Astrocyte of the spinal cord (primary cell): ENCODE results near the gene SS18L1.

Source experiments
- DNase-seq: peaks from one replicate; pipeline ENCODE4 v3.0.0; 2011; ENCODE audit warnings: low read depth, low spot score
- H3K4me3 ChIP-seq: 2 replicates; pipeline ENCODE4 v1.5.1; 2011; ENCODE audit warnings: low read depth, mild to moderate bottlenecking, low read length, moderate library complexity
- in situ Hi-C: cut with HindIII; loops from 2 replicates; pipeline ENCODE4 v1.10.0; 2017; ENCODE audit warnings: low sequenced_read_pairs
- TF ChIP-seq, protein P1 (sequence below): IDR thresholded peaks from 2 replicates; pipeline ENCODE4 v1.5.1; 2012; ENCODE audit warnings: low read depth, mild to moderate bottlenecking, low read length, inconsistent platforms

The SS18L1 gene

DNA sequence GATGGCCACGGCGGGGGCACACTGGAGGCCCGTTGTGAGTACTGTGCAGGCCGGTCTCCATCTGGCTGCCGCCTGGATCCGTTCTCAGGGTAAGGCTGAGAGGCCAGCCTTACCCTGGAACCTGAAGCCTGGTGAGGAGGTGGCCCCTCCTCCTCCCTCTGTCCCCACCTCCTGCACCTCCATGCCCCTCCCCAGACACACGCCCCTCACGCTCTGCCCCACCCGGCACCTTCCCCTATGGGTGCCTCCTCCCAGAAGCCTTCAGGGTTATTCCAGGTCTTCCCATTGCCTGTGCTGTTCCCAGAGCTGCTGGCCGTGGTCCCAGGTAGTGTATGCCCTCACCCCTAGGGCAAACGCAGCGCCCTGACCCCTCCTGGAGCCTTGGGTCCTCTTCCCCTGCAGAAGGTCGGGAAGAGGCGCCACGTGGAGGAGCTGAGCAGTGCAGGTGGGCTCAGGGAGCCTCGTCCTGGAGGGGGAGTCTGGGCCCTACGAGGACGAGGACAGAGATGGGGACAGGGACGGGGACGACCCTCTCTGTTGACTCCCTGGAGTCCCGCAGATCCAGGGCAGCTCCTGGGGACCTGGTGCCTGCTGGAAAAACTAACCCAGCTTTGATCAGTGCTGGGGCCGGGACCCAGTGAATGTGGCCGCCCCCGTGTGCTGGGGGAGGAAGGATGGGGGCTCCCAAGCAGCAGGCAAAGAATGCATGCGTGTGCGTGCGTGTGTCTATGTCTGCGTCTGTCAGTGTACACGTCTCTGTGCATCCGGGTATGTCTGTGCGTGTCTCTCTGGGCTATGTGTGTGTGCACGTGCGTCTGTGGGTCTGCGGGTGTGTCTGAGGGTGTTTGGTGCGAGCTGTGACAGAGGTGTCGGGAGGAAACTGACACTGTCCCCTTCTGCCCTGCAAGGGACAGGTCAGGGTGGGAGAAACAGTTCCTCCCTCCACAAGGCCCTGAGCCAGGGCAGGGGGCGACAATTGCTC is 84.7 kb downstream of the SS18L1 start:
- no peak for DNase-seq
- H3K4me3 ChIP-seq, result no peak overlapping the region
- TF ChIP-seq, protein P1, sequence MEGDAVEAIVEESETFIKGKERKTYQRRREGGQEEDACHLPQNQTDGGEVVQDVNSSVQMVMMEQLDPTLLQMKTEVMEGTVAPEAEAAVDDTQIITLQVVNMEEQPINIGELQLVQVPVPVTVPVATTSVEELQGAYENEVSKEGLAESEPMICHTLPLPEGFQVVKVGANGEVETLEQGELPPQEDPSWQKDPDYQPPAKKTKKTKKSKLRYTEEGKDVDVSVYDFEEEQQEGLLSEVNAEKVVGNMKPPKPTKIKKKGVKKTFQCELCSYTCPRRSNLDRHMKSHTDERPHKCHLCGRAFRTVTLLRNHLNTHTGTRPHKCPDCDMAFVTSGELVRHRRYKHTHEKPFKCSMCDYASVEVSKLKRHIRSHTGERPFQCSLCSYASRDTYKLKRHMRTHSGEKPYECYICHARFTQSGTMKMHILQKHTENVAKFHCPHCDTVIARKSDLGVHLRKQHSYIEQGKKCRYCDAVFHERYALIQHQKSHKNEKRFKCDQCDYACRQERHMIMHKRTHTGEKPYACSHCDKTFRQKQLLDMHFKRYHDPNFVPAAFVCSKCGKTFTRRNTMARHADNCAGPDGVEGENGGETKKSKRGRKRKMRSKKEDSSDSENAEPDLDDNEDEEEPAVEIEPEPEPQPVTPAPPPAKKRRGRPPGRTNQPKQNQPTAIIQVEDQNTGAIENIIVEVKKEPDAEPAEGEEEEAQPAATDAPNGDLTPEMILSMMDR, result no peak
- in situ Hi-C loops, result no loop called here

DNA sequence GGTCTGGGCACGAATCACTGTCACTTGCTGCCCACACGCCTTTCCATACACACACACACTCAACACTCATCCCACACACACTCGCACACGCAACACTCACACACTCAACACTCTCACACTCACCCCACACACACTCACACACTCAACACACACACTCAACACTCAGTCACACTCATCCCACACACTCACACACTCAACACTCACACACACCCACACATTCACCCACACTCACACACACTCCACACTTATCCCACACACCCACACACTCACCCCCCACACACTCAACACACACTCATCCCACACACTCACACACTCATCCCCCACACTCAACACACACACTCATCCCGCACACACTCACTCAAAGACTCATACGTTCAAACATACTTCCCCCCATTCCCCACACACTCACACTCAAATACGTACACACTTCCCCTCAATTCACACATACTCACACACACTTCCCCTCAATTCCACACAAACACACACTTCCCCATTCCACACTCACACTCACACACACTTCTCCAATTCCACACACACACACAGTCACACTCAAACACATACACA is 85.5 kb downstream of the SS18L1 start:
- in situ Hi-C loops, result no loop called here
- no peak for DNase-seq
- TF ChIP-seq, protein P1, result no peak
- no peak overlapping the region for H3K4me3 ChIP-seq

DNA sequence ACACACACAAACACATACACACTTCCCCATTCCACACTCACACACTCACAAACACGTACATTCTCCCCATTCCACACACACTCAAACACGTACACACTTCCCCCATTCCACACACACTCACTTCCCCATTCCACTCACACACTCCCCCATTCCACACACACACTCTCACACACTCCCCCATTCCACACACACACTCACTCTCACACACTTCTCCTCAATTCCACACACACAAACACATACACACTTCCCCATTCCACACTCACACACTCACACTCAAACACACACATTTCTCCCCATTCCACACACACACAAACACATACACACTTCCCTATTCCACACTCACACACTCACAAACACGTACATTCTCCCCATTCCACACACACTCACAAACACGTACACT is 86.1 kb downstream of the SS18L1 start:
- no peak for DNase-seq
- TF ChIP-seq, protein P1, result no peak
- no peak overlapping the region for H3K4me3 ChIP-seq
- in situ Hi-C loops, result no loop called here

DNA sequence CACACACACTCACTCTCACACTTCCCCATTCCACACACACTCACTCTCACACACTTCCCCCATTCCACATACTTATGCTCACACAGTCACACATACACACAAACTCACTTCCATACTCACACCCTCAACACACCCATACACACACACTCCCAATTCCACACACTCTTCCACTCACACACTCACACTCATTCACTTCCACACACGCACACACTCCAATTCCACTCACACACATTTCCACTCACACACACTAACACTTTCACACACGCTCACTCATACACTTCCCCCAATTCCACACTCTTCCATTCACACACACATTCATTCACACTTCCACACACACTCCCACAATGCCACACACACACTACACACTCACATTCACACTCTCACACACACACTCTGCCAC is 86.7 kb downstream of the SS18L1 start:
- no peak for DNase-seq
- TF ChIP-seq, protein P1, result no peak
- H3K4me3 ChIP-seq, result no peak overlapping the region
- in situ Hi-C loops, result no loop called here

DNA sequence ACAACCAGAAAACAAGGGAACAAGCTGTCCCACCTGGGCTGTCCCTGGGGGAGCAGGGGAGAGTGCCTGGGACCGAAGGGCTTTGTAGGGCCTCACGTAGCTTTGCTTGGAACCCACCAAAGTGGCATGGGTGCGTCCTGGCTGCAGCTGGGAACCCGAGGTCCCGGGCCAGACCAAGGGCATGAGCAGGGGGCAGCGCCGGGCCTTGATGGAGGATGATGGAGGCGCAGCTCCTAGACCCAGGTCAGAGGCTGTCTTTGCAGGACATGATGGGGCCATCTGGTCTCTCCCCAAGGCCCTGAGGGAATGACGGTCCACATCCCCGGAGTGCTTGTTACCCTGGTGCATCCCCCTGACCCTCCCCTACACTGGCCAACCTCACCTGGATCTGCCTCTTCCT is 87.1 kb downstream of the SS18L1 start:
- DNase-seq, result no peak
- in situ Hi-C loops, result no loop called here
- H3K4me3 ChIP-seq, result no peak overlapping the region
- TF ChIP-seq, protein P1, result no peak

DNA sequence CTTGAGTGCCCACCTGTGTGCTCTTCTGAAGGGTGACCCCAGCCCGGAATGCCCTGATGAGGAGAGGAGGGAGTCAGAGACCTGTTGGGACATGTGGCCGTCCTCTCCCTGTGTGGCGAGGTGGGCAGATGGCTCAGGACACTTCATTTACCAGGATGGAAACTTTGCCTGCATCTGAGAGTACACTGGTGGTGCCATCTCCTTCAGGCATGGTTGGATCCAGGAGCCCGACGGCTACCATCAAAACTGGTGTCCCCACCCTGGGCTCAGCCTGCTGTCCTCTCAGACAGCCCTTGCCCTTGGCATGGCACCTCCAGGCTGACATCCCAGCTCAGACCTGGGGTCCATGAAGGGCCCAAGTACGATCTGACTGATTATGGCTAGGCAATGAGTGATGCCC is 87.7 kb downstream of the SS18L1 start:
- DNase-seq, result no peak
- H3K4me3 ChIP-seq, result no peak overlapping the region
- in situ Hi-C loops, result no loop called here
- TF ChIP-seq, protein P1, result no peak
